MV-4-11 (cell line): Measurements from ENCODE around the gene SCP2.

Experiments
- DNase-seq: peaks from one replicate; lab custom pipeline; 2025; lab: John Stamatoyannopoulos, UW

The SCP2 gene

GRCh38 chr1:53043271-53043670 is 116.2 kb downstream of the SCP2 start:
- no peak for DNase-seq

- no peak for DNase-seq
These were observed 117.8 kb downstream of the SCP2 start for GRCh38 chr1:53044926-53045325.

GRCh38 chr1:53046930-53047329 is 119.9 kb downstream of the SCP2 start:
- no peak for DNase-seq

- DNase-seq: no peak
These were observed 121.0 kb downstream of the SCP2 start for GRCh38 chr1:53047737-53048736.

DNA sequence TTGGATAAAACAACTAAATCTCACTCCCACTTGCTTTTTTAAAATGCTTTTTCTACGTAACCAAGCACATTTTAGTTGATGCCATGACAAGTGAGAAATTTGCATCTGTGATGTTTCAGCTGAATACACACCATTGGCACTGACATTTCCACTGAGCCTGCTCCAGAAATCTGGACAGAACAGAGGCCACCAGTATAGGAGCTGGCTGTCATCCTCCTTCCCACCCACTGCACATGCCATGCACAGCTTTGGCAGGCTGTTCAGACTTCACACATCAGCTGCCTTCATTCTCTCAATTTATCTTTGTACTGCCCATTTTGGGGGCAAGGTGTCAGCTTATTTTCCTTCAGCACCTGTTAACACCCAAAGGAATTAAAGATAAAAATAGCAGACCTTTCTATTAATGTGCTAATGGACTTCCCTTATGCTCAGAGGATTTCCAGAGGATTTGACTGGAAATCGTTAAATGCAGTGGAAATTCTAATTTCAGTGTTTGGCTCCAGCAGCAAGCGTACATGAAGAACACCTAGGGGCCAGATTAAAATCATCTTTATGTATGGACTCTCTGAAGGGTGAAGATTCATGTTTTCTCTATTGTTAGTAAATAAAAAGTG is 122.0 kb downstream of the SCP2 start:
- no peak for DNase-seq

GRCh38 chr1:53049574-53049967 is 122.5 kb downstream of the SCP2 start:
- no peak for DNase-seq

DNA sequence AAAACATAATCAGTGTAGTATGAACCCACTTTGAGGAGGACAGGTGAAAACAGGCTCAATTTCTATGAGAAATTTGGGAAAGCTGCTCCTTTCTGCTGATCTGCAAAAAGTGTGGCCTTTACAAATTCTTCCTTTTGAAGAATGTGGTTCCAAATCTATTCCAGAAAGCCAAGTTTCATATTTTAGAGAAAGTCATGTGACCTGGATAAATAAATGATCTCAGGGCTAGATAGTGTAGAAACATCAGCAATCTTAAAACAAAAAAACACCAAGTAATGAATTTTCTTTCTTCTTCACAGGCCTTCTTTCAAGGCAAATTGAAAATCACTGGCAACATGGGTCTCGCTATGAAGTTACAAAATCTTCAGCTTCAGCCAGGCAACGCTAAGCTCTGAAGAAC is 123.2 kb downstream of the SCP2 start:
- DNase-seq: no peak

GRCh38 chr1:53051676-53052075 is 124.6 kb downstream of the SCP2 start:
- DNase-seq: no peak

DNA sequence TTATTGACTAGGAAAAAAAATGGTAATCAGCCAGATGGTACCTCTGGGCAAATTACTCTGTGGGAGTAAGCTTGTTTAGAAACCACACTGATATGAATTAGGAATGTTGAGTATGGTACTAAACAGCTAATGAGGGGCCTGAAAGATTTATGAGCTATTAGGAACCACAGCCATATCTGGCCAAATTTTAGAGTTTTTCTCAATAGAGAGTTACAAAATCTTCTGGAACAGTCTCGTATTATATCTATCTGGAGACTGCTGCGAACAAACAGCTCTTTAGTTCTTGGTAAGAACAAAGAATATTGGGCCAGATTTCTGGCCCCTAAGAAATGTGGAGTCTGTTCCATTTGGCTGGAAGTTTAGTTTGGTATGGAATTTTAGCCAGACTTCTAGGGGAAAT is 130.1 kb downstream of the SCP2 start:
- DNase-seq: no peak

GRCh38 chr1:53060579-53060978 is 133.5 kb downstream of the SCP2 start:
- DNase-seq: no peak

GRCh38 chr1:53061123-53061858 is 134.2 kb downstream of the SCP2 start:
- DNase-seq: no peak

GRCh38 chr1:53061859-53062707 is 135.0 kb downstream of the SCP2 start, which contains the start of gene PODN:
Gene PODN (plus strand): TSS chr1:53062213. CDS start chr1:53069856, 7,643 bp downstream.
- no peak for DNase-seq

DNA sequence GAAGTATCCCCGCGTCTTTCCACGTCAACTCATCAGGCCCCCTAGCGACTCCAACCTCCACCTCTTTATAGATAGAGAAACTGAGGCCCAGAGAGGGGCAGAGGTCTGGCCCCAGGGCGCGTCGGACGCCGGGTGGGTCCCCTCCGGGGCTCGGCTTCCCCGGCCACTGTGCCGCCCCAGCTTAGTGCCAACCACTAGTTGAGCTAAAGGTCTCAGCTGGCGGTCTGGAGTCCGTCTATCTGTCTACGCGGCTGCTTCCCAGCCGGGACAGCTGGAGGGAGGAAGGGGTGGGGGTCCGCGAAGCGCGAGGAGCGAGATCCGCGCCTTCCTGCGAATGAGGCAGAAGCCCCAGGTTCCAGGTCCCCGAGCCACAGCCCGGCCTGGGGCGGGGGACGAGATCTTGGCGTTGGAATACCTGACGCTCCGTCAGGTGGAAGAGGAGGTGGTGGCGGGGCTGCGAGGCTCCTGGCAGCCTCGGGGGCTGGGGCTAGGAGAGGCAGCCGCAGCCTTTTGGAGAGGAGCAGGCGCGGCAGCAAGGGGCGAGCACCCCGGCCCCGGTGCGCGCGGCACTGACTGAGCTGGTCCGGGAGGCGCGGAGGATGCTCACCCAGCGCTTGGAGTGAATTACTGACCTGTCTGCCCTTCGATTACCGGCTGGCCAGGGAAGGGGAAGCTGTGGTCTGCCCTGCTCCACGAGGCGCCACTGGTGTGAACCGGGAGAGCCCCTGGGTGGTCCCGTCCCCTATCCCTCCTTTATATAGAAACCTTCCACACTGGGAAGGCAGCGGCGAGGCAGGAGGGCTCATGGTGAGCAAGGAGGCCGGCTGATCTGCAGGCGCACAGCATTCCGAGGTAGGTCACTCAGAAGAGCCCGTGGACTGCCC is 135.9 kb downstream of the SCP2 start:
- no peak for DNase-seq

GRCh38 chr1:53063744-53064515 is 136.9 kb downstream of the SCP2 start:
- DNase-seq: no peak

GRCh38 chr1:53065391-53065790 is 138.3 kb downstream of the SCP2 start:
- no peak for DNase-seq

DNA sequence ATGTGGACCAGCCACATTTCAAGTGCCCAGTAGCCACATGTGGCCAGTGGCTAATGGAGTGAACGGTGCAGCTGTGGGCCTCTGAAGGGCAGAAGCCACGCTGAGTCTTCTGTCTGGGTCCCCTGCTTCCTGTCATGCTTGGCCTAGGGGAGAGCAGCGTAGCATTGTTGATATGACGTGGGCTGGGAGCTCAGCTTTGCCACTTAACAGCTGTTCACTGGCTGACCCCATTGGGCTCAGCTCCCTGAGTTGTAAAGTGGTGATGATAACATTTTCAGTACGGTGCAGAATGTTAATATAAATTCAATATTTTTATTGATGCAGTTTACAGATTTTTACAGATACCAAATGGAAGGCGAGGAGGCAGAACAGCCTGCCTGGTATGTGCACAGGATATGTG is 139.4 kb downstream of the SCP2 start:
- DNase-seq: no peak

- no peak for DNase-seq
These were observed 140.0 kb downstream of the SCP2 start for GRCh38 chr1:53066891-53067738.

DNA sequence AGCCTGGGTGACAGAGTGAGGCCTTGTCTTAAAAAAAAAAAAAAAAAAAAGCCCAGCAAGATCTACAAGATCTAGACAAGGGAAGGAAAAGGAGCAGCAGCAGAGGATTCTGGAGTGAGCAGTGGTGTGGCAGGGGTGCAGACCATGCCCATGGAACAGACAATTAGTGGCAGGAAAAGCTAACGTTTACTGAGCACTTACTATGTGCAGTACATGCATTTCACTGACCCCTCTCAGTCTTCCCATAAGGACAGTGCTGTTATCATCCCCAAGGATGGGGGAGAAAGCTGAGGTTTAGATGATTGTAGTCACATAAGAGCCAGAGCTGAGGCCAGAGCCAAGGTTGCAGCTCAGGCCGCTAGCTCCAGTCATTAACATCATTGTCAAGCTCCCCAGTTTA is 140.8 kb downstream of the SCP2 start:
- no peak for DNase-seq
